Inflammatory macrophage (primary cell): Measurements from ENCODE around the gene WIPF3.

ENCODE experiments used
- DNase-seq, 2 donors: peaks; one replicate each; pipeline ENCODE4 v3.0.0-alpha.2; 2020 to 2022

WIPF3 gene

DNA sequence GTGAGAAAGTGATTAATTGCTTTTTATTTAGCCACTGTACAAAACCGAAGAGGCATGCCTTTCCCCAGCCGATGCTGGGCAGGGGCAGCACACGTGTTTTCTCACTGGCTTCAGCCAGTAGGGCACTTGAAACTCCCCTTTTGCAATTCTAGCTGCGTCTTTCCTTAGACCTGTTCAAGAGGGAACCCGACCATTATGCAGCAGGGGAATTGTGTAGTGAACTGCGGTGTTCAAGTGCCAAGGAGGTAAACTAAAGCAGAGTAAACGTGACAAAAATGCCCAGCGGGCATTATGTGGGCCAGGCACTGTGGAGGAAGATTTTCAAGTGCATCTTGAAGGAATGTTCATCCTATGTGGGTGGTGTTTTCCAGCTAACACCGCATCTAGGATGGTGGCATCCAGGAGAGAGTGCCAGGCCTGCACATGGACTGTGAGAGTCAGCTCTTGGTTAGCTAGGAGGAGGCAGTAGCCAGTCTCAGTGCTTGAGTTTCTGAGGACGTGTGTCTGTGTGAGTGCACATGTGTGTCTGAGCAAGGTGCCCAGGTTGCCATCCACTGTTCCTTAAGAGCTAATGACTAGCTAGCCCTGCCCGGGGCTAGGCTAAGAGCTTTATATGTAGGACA is 3.3 kb downstream of the WIPF3 start:
- no peak for DNase-seq

- no peak for DNase-seq
These were observed 4.0 kb downstream of the WIPF3 start for GRCh38 chr7:29810297-29810696.

DNA sequence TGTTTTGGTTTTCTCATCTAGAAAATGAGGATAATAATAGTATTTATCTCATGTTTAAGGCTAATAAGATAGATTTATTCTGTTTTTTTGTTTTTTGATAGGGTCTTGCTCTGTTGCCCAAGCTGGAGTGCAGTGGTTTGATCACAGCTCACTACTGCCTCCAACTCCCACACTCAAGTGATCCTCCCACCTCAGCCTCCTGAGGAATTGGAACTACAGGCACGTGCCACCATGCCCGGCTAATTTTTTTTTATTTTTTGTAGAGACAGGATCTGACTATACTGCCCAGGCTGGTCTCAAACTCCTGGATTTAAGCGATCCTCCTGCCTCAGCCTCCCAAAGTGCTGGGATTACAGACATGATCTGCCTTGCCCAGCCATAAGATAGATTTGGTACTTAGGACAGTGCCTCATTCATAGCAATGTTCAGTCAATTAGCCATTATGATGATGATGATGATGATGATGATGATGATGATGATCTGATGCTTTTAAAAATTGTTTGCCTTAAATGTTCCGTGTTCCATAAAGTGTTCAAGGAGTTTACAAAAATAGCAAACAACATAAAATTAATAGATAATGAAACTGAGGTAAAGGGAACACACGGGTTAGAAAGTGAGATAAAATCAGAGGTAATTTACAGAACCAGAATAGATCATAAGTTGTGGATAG is 4.6 kb downstream of the WIPF3 start:
- no peak for DNase-seq

DNA sequence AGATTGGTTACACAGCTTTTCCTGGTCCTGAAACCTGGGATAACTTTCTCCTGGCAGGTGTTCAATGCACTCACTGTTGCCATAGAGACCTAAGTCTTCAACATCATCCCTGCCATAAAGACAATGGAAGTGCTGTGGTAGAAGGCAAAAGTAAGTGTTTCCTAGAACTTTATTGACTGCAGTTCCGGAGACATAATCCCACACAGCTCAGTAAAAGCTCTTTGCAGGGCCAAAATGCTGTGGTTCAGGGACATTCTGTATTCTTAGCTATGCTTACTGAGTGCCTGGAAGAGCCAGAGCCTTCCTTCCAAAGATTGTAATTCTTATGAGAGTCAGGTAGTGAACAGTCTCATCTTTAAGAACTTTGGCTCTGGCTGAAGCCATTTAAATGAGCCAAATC is 5.3 kb downstream of the WIPF3 start:
- no peak for DNase-seq

- DNase-seq: no peak
These were observed 6.0 kb downstream of the WIPF3 start for GRCh38 chr7:29812185-29812876.

GRCh38 chr7:29815181-29816105 is 9.1 kb downstream of the WIPF3 start:
- no peak for DNase-seq

DNA sequence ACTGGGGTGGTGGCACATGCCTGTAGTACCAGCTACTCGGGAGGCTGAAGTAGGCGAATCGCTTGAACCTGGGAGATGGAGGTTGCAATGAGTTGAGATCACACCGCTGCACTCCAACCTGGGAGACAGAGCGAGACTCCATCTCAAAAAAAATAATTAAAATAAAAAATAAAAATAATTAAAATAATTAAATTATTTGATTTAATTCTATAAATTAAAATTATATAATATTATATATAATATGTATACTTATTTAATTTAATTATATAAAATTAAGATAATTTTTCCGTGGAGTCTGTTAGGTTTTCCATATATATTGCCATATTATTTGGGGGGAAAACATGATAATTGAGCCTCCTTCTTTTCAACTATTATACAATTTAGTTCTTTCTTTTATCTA is 12.0 kb downstream of the WIPF3 start:
- no peak for DNase-seq

GRCh38 chr7:29825775-29826529 is 19.6 kb downstream of the WIPF3 start:
- no peak for DNase-seq

DNA sequence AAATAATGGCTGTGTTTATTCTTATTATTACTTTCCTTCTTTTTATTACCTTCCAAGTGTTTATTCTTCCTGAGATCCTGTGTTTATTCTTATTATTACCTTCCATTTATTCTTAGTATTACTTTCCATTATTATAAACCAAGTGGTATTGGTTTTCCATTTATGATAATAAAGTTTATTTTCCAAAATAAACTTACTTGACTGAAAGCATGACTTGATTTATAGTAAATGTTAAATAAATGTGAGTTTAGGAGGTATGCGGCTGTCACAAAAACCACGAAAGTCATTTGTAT is 20.2 kb downstream of the WIPF3 start:
- no peak for DNase-seq

GRCh38 chr7:29826904-29827303 is 20.6 kb downstream of the WIPF3 start:
- DNase-seq: no peak

DNA sequence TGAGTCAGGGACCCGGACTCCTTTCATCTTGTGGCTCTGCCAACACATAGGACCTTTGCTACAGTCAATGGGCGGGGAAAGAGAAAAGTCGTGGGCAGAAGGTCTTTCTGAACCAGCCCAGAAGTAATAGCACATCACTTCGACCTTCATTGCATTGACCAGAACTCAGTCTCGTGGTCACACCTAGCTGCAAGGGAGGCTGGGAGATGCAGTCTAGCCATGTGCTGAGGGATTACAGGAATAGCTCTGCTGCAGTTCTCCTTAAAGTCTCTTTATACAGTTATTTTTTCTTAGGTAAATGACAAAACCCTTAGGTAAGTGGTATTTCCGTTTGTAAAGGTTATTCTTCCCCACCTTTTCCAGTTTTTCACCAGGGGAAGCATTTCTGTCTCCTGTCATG is 25.4 kb downstream of the WIPF3 start:
- DNase-seq: no peak

GRCh38 chr7:29833929-29834328 is 27.6 kb downstream of the WIPF3 start:
- no peak for DNase-seq

DNA sequence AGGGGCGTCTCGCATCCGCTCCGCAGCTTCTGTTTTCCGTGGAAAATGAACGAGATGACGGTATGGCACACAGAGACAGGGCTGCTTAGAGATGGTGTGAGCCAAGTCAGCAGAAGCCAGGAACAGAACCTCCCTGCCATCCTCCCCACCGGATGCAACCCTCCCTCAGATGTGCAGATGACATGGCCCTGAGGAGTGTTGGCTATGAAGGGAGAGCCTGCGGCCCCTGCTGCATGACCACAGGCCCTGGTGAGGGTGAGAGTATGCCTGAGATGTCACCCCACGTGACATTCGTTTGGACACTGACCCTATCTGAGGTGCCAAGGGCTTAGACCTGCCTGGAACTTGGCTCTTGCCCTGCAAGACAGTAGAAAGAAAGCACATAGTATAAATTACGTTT is 29.4 kb downstream of the WIPF3 start:
- no peak for DNase-seq

DNA sequence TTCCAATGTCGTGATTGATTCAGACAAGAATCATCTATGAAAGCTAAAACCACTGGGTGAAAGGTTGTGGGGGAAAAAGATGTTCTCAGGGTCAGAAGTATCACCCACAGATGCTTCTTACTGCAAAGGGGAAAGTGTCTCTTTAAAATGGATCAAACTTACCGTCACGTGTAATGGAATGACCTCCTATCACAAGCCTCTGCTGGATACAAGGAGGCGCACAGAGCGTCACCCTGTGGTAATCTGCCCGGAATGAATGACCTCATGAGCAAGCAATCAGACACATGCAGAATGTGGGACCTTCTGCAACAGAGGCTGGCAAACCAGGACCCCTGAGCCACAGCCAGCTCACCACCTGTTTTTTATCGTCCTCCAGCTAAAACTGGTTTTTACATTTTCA is 33.0 kb downstream of the WIPF3 start:
- DNase-seq: no peak

DNA sequence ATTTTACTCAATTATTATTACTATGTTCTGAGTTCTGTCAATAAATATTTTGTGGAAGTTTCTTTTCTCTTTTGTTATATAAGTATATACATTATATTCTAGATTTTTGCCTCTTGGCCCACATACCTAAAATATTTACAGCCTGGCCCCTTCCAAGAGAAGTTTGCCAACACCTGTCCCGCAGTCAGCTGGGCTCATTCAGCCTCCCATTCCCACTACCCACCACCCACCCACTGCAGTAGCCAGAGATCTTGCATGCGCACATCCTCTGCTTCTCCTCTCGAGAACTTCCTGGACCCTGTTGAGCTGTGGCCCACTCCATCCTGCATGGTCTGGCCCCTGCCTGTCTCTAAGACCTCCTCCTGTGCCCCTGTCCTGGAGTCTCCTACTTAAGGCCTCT is 33.6 kb downstream of the WIPF3 start:
- no peak for DNase-seq

DNA sequence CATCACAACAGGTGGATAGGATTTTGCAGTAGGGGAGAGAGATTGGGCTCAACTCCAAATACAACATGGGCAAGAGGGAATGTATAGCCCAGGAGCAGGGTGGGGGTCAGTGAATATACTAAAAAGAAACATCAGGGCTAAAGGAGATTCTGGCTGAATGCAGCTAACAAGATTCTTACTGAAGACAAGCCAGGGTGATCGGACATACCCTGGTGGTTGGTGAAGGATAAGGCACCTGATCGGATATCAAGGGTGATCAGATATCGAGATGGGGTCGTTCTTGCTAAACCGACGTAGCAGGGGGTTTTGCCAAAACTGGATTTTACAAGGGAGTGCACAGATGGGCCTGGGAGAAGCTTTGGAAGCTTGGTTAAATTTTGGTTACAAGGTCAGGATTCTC is 34.4 kb downstream of the WIPF3 start:
- no peak for DNase-seq

GRCh38 chr7:29841926-29842701 is 35.8 kb downstream of the WIPF3 start:
- no peak for DNase-seq

DNA sequence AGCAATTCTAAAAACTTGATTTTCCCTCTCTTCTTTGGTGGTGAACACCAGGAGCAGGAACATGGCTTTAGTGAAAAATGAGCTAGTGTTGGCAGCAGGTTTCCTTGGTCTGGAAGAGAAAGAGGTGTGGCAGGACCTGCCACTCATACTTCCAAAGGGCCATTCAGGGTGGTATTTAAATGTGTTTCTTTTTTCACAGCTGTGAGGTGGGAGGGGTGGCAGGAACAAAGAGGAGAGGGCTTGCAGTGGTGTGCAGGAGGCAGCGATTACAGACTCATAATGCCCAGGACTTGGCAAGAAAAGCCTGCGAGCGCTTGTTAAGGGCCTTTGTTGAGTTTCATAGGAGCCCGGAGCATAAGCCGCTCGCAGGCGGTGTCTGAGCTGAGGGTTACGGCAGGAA is 36.8 kb downstream of the WIPF3 start:
- no peak for DNase-seq

DNA sequence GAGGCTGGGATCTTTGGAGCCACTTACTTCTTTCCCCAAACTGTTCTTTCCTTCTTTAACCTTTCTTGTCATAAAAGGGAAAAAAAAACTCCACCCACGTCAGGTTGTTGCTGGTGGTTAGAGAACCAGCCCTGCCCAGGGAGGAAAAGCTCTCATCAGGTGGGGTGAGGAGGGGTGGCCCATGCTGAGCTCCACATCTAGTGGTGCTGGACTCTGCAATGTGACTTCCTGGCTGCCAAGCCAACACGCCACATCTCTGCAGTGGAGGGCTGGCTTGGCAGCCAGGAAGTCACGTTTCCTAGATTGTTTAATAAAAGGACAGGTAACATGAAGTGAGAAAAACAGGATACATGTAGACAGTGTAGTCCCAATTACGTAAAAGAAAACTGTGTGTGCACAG is 37.4 kb downstream of the WIPF3 start:
- no peak for DNase-seq

GRCh38 chr7:29844559-29844958 is 38.3 kb downstream of the WIPF3 start:
- no peak for DNase-seq

- no peak for DNase-seq
These were observed 41.2 kb downstream of the WIPF3 start for GRCh38 chr7:29847496-29847895.

DNA sequence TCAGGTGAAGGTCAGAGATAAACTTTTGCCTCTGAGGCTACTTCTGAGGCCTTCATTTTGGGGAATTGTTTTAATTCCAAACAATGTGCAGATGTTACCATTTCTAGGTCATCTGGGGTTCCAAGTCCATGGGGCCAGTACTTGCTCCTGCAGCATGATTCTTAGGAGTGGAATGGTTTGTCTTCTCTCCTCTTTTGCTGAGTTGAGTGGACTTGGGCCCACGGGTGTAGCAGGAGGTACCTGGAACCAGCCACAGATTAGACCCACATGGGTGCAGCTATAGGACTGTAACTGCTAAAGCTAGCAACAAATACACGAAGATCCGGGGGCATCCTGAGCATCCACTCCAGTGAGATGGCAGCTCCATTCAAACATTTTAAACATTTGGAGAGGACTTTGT is 41.6 kb downstream of the WIPF3 start:
- DNase-seq: no peak
